ENCODE results near the gene SERPINE1. TPM values are rescaled to one million over a fixed set of nuclear protein-coding genes. Genes with fewer than 3 reads are reported as not detected.

Gene SERPINE1
- total and polyA plus RNA-seq, 2 of the 4 experiments (the other 2 are of a cell fraction), result 1,441 to 2,783 TPM

GRCh38 chr7:101088069-101088425 lies 38.9 kb upstream of the SERPINE1 start:
- DNase-seq, result no peak
- intact Hi-C loops (cut with micrococcal nuclease), result no loop called here

More at GRCh38 chr7:101088069-101088425, 38.9 kb upstream of the SERPINE1 start:
- Histone ChIP-seq H4K91ac (ENCODE audit: insufficient read depth, low read depth, low read length) (no peak overlapping the region), H2AK9ac (replicated peaks; ENCODE audit: low read depth, low read length, poor library complexity) (no peak overlapping the region), H2BK120ac (ENCODE audit: low read depth, low read length) (no peak overlapping the region), H3K56ac (ENCODE audit: extremely low read depth, insufficient read depth, low read length) (no peak overlapping the region), H2AK5ac (ENCODE audit: low read depth, low read length) (no peak overlapping the region), H3K27me3 (ENCODE audit: control insufficient read depth, insufficient read depth, low read length) (no peaks in the 10 kb centered on the region), H3K4ac (ENCODE audit: low read depth, low read length) (no peak overlapping the region), H3K79me1 (ENCODE audit: low read depth in 1 of 2, low read length in 2 of 2) (peaks cover 23 to 57% of the 10 kb centered on the region in 2 experiments; a peak in 3 of 4 replicates), H2BK5ac (ENCODE audit: low read depth, low read length, poor library complexity, severe bottlenecking) (no peak overlapping the region), H2BK15ac (ENCODE audit: low read depth, low read length) (no peak overlapping the region), H4K8ac (ENCODE audit: low read depth in 2 of 2, low read length in 2 of 2) (no peak overlapping the region), H3K23ac (ENCODE audit: low read depth, low read length) (no peak overlapping the region), H3K9me1 (ENCODE audit: insufficient read depth, low read length) (peaks cover 7% of the 10 kb centered on the region), H3K14ac (replicated peaks; ENCODE audit: low read depth, low read length) (no peak overlapping the region), H3K18ac (ENCODE audit: low read depth, low read length) (no peak overlapping the region), H2AFZ (replicated peaks; ENCODE audit: low read length, poor library complexity) (no peak overlapping the region), H3K36me3 (ENCODE audit: control insufficient read depth, insufficient read depth, low read length) (peaks cover 37% of the 10 kb centered on the region), H3K27ac (ENCODE audit: insufficient read depth, low read length) (no peak overlapping the region), H2BK20ac (ENCODE audit: low read depth, low read length) (no peak overlapping the region), H3K4me2 (ENCODE audit: low read depth, low read length) (no peak overlapping the region), H3K4me3 (ENCODE audit: insufficient read depth, low read depth, low read length) (no peak overlapping the region), H3K9me3 (ENCODE audit: control insufficient read depth, insufficient read depth, low read length) (no peaks in the 10 kb centered on the region), H4K20me1 (ENCODE audit: insufficient read depth, low read length) (no peaks in the 10 kb centered on the region), H3K4me1 (ENCODE audit: control insufficient read depth, insufficient read depth, low read length) (peaks cover 5% of the 10 kb centered on the region; the same call in 1 of the 2 replicates), H4K5ac (ENCODE audit: low read depth, low read length) (no peak overlapping the region), H3K9ac (ENCODE audit: low read depth, low read length) (no peak overlapping the region)
- no TSS peak for BruUV-seq (replicated peaks)
- 99% methylated on average over 11 of the region's 21 CpGs; no CpG with 5 or more reads in 1 of the 2 experiments for WGBS, 2 experiments (ENCODE audit: extremely low coverage in 2 of 2, insufficient read length in 1 of 2)
- no peak for ATAC-seq (ENCODE audit: low read depth)
- TF ChIP-seq CEBPB (IDR thresholded peaks at IDR 0.05; ENCODE audit: low read depth, low read length) (no peak), MXI1 (IDR thresholded peaks at IDR 0.05; ENCODE audit: borderline replicate concordance, low read depth, low read length) (no peak), RAD21 (IDR thresholded peaks at IDR 0.05; ENCODE audit: low read length) (no peak)
- dilution Hi-C loops (cut with HindIII; ENCODE audit: low sequenced_read_pairs, unreplicated experiment), result no loop called here
- POLR2A ChIA-PET (ENCODE audit: unreplicated experiment), result no interaction called here
- in situ Hi-C loops (cut with MboI; ENCODE audit: low sequenced_read_pairs), result no loop called here
- CTCF ChIA-PET, result no interaction called here

Data from IMR-90 (cell line).